ENCODE measurements around the gene FYB1.

GRCh38 chr5:39236718-39237117 is 17.4 kb upstream of the FYB1 start:
- TF ChIP-seq ELK1 (IDR thresholded peaks at IDR 0.05; ENCODE audit: borderline replicate concordance, low read depth, low read length) (no peak), POLR2A (IDR thresholded peaks at IDR 0.05; ENCODE audit: low read depth, low read length) (no peak), CTCF (conservative IDR thresholded peaks at IDR 0.05; ENCODE audit: low read depth, low read length) (no peak), FOS (IDR thresholded peaks at IDR 0.05; ENCODE audit: low read depth, low read length) (no peak), RCOR1 (IDR thresholded peaks at IDR 0.05; ENCODE audit: insufficient replicate concordance, low read length) (no peak), RAD21 (IDR thresholded peaks at IDR 0.05; ENCODE audit: low read length) (no peak), MAFK (IDR thresholded peaks at IDR 0.05; ENCODE audit: low read depth, low read length) (no peak), USF2 (IDR thresholded peaks at IDR 0.05; ENCODE audit: low read depth, low read length) (no peak), CEBPB (IDR thresholded peaks at IDR 0.05; ENCODE audit: low read depth, low read length) (no peak), RFX5 (IDR thresholded peaks at IDR 0.05; ENCODE audit: low read depth, low read length) (no peak), SMC3 (IDR thresholded peaks at IDR 0.05; ENCODE audit: low read depth, low read length) (no peak), CHD1 (IDR thresholded peaks at IDR 0.05; ENCODE audit: low read depth, low read length) (no peak), MAZ (IDR thresholded peaks at IDR 0.05; ENCODE audit: borderline replicate concordance, low read depth, low read length) (no peak), MXI1 (IDR thresholded peaks at IDR 0.05; ENCODE audit: borderline replicate concordance, low read depth, low read length) (no peak)
